ENCODE measurements around the gene LRCH1. TPM values are rescaled to one million over a fixed set of nuclear protein-coding genes. Genes with fewer than 3 reads are reported as not detected.

The LRCH1 gene
- total and polyA plus RNA-seq, 2 experiments from 2014 or later: 4.7 to 5.0 TPM

- Histone ChIP-seq H3K9me3 (ENCODE audit: low read depth) (no peaks in the 10 kb centered on the region), H3K27me3 (replicated peaks; ENCODE audit: insufficient read depth) (no peaks in the 10 kb centered on the region), H3K36me3 (ENCODE audit: low read depth) (no peaks in the 10 kb centered on the region), H3K9ac (no peak overlapping the region), H4K20me1 (ENCODE audit: insufficient read depth) (peaks cover 5% of the 10 kb centered on the region; the same call in 1 of the 2 replicates), H3K79me2 (ENCODE audit: insufficient read depth) (peaks cover 99% of the 10 kb centered on the region), H3K9me2 (ENCODE audit: insufficient read depth) (no peaks in the 10 kb centered on the region), H3K4me2 (ENCODE audit: unreplicated experiment) (no peak overlapping the region), H3K4me1 (ENCODE audit: insufficient read depth) (no peaks in the 10 kb centered on the region), H3K4me3 (no peak overlapping the region), H2AFZ (no peak overlapping the region), H3F3A (ENCODE audit: insufficient read depth) (peaks cover 4% of the 10 kb centered on the region), H3K27ac (no peak overlapping the region)
- TF ChIP-seq EZH2 (IDR thresholded peaks at IDR 0.05; ENCODE audit: insufficient read depth, poor library complexity, severe bottlenecking) (no peak), EZH2phosphoT487 (IDR thresholded peaks at IDR 0.05; ENCODE audit: insufficient read depth, low read depth) (no peak)
- in situ Hi-C loops (cut with MboI): no loop called here
- no peak for DNase-seq
Observed at GRCh38 chr13:46560778-46561177, 7.8 kb downstream of the LRCH1 start.

- TF ChIP-seq EZH2phosphoT487 (IDR thresholded peaks at IDR 0.05; ENCODE audit: insufficient read depth, low read depth): no peak
- no peak for TF ChIP-seq EZH2 (IDR thresholded peaks at IDR 0.05; ENCODE audit: insufficient read depth, poor library complexity, severe bottlenecking)
- Histone ChIP-seq H3K4me2 (ENCODE audit: unreplicated experiment) (no peak overlapping the region), H4K20me1 (ENCODE audit: insufficient read depth) (0 out of 2 replicates have a peak, but pooled peaks cover 5% of the 10 kb centered on the region), H3K9me3 (ENCODE audit: low read depth) (no peaks in the 10 kb centered on the region), H3K27me3 (replicated peaks; ENCODE audit: insufficient read depth) (no peaks in the 10 kb centered on the region), H3K4me3 (no peak overlapping the region), H3K36me3 (ENCODE audit: low read depth) (no peaks in the 10 kb centered on the region), H3K4me1 (ENCODE audit: insufficient read depth) (no peaks in the 10 kb centered on the region), H3K9ac (no peak overlapping the region), H3K79me2 (ENCODE audit: insufficient read depth) (peaks cover 99% of the 10 kb centered on the region), H3K9me2 (ENCODE audit: insufficient read depth) (no peaks in the 10 kb centered on the region), H3K27ac (no peak overlapping the region), H2AFZ (no peak overlapping the region), H3F3A (ENCODE audit: insufficient read depth) (no peaks in the 10 kb centered on the region)
- no peak for DNase-seq
- WGBS, 2 experiments (ENCODE audit: low coverage in 1 of 2, low lambda C conversion rate in 2 of 2, missing lambda C conversion rate in 2 of 2): 75 to 78% methylated on average over 2 of the region's 2 CpGs
- in situ Hi-C loops (cut with MboI): no loop called here
Observed at GRCh38 chr13:46561286-46561685, 8.3 kb downstream of the LRCH1 start.

DNA sequence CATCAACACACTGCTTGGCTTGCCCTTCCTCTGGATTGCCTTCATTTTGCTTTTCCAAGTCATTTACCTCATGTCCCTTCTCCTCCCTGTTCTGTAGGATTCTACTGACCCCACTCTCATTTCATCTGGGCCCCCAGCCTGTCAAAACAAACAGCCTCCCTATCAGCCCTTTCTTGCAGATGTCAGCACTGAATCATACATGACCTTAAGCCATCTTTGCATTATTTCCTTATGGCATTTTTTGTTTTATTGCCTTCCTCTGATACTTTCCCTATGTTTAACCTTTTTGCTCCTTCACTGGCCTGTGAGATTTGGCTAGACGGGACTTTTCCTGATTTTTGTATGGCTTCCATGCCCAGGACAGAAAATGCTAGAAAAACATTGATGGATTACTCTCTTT, 8.7 kb downstream of the LRCH1 start:
- Histone ChIP-seq H2AFZ (no peak overlapping the region), H3K9me3 (ENCODE audit: low read depth) (no peaks in the 10 kb centered on the region), H3K79me2 (ENCODE audit: insufficient read depth) (peaks cover 99% of the 10 kb centered on the region), H3K36me3 (ENCODE audit: low read depth) (no peaks in the 10 kb centered on the region), H3K4me1 (ENCODE audit: insufficient read depth) (no peaks in the 10 kb centered on the region), H3F3A (ENCODE audit: insufficient read depth) (no peaks in the 10 kb centered on the region), H3K27ac (no peak overlapping the region), H3K27me3 (replicated peaks; ENCODE audit: insufficient read depth) (no peaks in the 10 kb centered on the region), H3K4me3 (no peak overlapping the region), H3K9me2 (ENCODE audit: insufficient read depth) (no peaks in the 10 kb centered on the region), H4K20me1 (ENCODE audit: insufficient read depth) (0 out of 2 replicates have a peak, but pooled peaks cover 5% of the 10 kb centered on the region), H3K4me2 (ENCODE audit: unreplicated experiment) (no peak overlapping the region), H3K9ac (no peak overlapping the region)
- WGBS, 2 experiments (ENCODE audit: low coverage in 1 of 2, low lambda C conversion rate in 2 of 2, missing lambda C conversion rate in 2 of 2): 97 to 100% methylated on average over 1 of the region's 1 CpG
- TF ChIP-seq EZH2 (IDR thresholded peaks at IDR 0.05; ENCODE audit: insufficient read depth, poor library complexity, severe bottlenecking): no peak
- no peak for TF ChIP-seq EZH2phosphoT487 (IDR thresholded peaks at IDR 0.05; ENCODE audit: insufficient read depth, low read depth)
- DNase-seq: no peak
- in situ Hi-C loops (cut with MboI): no loop called here

- no peaks in the 10 kb centered on the region for H3F3A ChIP-seq (ENCODE audit: insufficient read depth)
- no peaks in the 10 kb centered on the region for H3K27me3 ChIP-seq (replicated peaks; ENCODE audit: insufficient read depth)
- H3K4me2 ChIP-seq (ENCODE audit: unreplicated experiment): no peak overlapping the region
- in situ Hi-C loops (cut with MboI): no loop called here
- no peaks in the 10 kb centered on the region for H3K9me2 ChIP-seq (ENCODE audit: insufficient read depth)
- DNase-seq: no peak
- whole genome bisulfite sequencing, 2 experiments (ENCODE audit: low coverage in 1 of 2, low lambda C conversion rate in 2 of 2, missing lambda C conversion rate in 2 of 2): 95 to 100% methylated on average over 2 of the region's 2 CpGs
- no peak overlapping the region for H2AFZ ChIP-seq
- no peak for TF ChIP-seq EZH2 (IDR thresholded peaks at IDR 0.05; ENCODE audit: insufficient read depth, poor library complexity, severe bottlenecking)
- TF ChIP-seq EZH2phosphoT487 (IDR thresholded peaks at IDR 0.05; ENCODE audit: insufficient read depth, low read depth): no peak
- no peaks in the 10 kb centered on the region for H3K9me3 ChIP-seq (ENCODE audit: low read depth)
- H3K4me3 ChIP-seq: no peak overlapping the region
- H3K36me3 ChIP-seq (ENCODE audit: low read depth): no peaks in the 10 kb centered on the region
- H3K27ac ChIP-seq: no peak overlapping the region
- peaks cover 99% of the 10 kb centered on the region for H3K79me2 ChIP-seq (ENCODE audit: insufficient read depth)
- no peaks in the 10 kb centered on the region for H3K4me1 ChIP-seq (ENCODE audit: insufficient read depth)
- H4K20me1 ChIP-seq (ENCODE audit: insufficient read depth): 0 out of 2 replicates have a peak, but pooled peaks cover 5% of the 10 kb centered on the region
- no peak overlapping the region for H3K9ac ChIP-seq
Observed at GRCh38 chr13:46562152-46562551, 9.2 kb downstream of the LRCH1 start.

DNA sequence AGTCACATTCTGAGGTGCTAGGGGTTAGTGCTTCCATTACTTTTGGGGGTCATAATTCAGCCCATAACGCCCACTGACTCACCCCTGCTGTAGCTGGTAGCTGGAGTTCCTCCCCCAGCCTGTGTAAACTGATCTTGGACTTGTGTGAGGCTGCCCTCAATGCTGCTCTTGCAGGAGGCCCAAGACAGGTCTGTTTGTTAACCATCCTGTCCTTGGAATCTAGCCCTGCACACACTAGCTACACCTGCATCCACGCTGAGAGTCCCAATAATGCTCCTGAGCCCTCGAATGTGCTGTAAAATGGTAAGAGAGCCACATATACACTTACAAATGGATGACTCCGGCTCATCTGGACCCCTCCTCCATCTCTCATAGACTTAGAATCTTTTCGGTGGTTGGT, 9.6 kb downstream of the LRCH1 start:
- in situ Hi-C loops (cut with MboI): no loop called here

More for the DNA sequence above, 9.6 kb downstream of the LRCH1 start:
- Histone ChIP-seq H3K4me3 (no peak overlapping the region), H3K4me2 (ENCODE audit: unreplicated experiment) (no peak overlapping the region), H2AFZ (no peak overlapping the region), H3K9me3 (ENCODE audit: low read depth) (no peaks in the 10 kb centered on the region), H3K27me3 (replicated peaks; ENCODE audit: insufficient read depth) (no peaks in the 10 kb centered on the region), H3K9me2 (ENCODE audit: insufficient read depth) (no peaks in the 10 kb centered on the region), H3K36me3 (ENCODE audit: low read depth) (no peaks in the 10 kb centered on the region), H3K27ac (no peak overlapping the region), H3K4me1 (ENCODE audit: insufficient read depth) (no peaks in the 10 kb centered on the region), H3K79me2 (ENCODE audit: insufficient read depth) (peaks cover 99% of the 10 kb centered on the region), H3K9ac (no peak overlapping the region), H4K20me1 (ENCODE audit: insufficient read depth) (0 out of 2 replicates have a peak, but pooled peaks cover 5% of the 10 kb centered on the region), H3F3A (ENCODE audit: insufficient read depth) (no peaks in the 10 kb centered on the region)
- TF ChIP-seq EZH2 (IDR thresholded peaks at IDR 0.05; ENCODE audit: insufficient read depth, poor library complexity, severe bottlenecking): no peak
- TF ChIP-seq EZH2phosphoT487 (IDR thresholded peaks at IDR 0.05; ENCODE audit: insufficient read depth, low read depth): no peak
- 97% methylated on average over 5 of the region's 5 CpGs for WGBS, 2 experiments (ENCODE audit: low coverage in 1 of 2, low lambda C conversion rate in 2 of 2, missing lambda C conversion rate in 2 of 2)
- DNase-seq: no peak
